K562 (cell line): ENCODE measurements around the gene CFAP54. TPM values are rescaled to one million over a fixed set of nuclear protein-coding genes. Genes with fewer than 3 reads are reported as not detected.

Source experiments
- ATAC-seq: fragments of 200-7000 bp; cut with Tn5 transposase; 3 replicates; pipeline ENCODE4 v1.9.1; 2020; ENCODE audit warnings: moderate library complexity
- BruUV-seq: library from RNA; stranded (reverse); fragments of 400-500 nt; replicated peaks from 2 replicates; lab custom pipeline; 2021; lab: Mats Ljungman, UMichigan
- CTCF ChIA-PET: fragments of 300-600 bp; formaldehyde crosslinking; extraction: SDS; loops from one replicate; lab custom pipeline; 2021; ENCODE audit warnings: low intra/inter-chr PET ratio; lab: Yijun Ruan, JAX
- POLR2A ChIA-PET: fragments of 300-600, 350-650 bp; sonication (Branson Sonifier 250); formaldehyde crosslinking; extraction: SDS; loops from one replicate; lab custom pipeline; 2021; ENCODE audit warnings: antibody characterized with exemption, inconsistent platforms; lab: Yijun Ruan, JAX
- DNase-seq, 4 experiments: peaks; one replicate each; pipeline versions ENCODE4 v3.0.0 to v3.0.0-alpha.2; 2011 to 2018; ENCODE audit warnings: low spot score in 3 of 4, mixed read lengths in 3 of 4; ENCODE audit errors: extremely low read depth in 1 of 4
- FAIRE-seq: peaks from 2 replicates; lab custom pipeline; 2011; peaks lifted over from hg19 to GRCh38; lab: Jason Lieb, UNC
- H2AFZ ChIP-seq: 2 replicates; pipeline ENCODE4 v1.6.0; 2011; ENCODE audit warnings: low read depth, low read length, control low read depth, inconsistent platforms
- H3K27ac ChIP-seq: fragments of 200-600 bp; 3 replicates; pipeline ENCODE4 v1.8.0; 2011; ENCODE audit warnings: low read depth, mild to moderate bottlenecking, control low read depth, inconsistent platforms, low read length, moderate library complexity, mixed read lengths; ENCODE audit errors: extremely low read depth
- H3K27me3 ChIP-seq, 2 experiments: fragments of 300-600 bp in 1 of 2; 2 replicates in 1 of 2; 3 replicates in 1 of 2; pipeline versions ENCODE4 v1.6.0 to v1.8.0; 2011; ENCODE audit warnings: inconsistent platforms in 2 of 2, low read length in 2 of 2, mild to moderate bottlenecking in 1 of 2, mixed read lengths in 1 of 2, moderate library complexity in 1 of 2; ENCODE audit not compliant: control insufficient read depth in 2 of 2, insufficient read depth in 2 of 2
- H3K36me3 ChIP-seq: fragments of 300-600 bp; 3 replicates; pipeline ENCODE4 v1.8.0; 2011; ENCODE audit warnings: mild to moderate bottlenecking, low read length, inconsistent platforms; ENCODE audit not compliant: control insufficient read depth, insufficient read depth
- H3K4me1 ChIP-seq, 2 experiments: fragments of 200-600 bp in 1 of 2; replicated peaks in 1 of 2; 2 replicates in 1 of 2; 3 replicates in 1 of 2; pipeline versions ENCODE4 v1.5.1 to v1.8.0; 2011; ENCODE audit warnings: inconsistent platforms in 2 of 2, low read length in 2 of 2, mild to moderate bottlenecking in 1 of 2, mixed read lengths in 1 of 2, moderate library complexity in 1 of 2; ENCODE audit not compliant: control insufficient read depth in 2 of 2, insufficient read depth in 2 of 2
- H3K4me2 ChIP-seq: 2 replicates; pipeline ENCODE4 v1.6.1; 2011; ENCODE audit warnings: low read length, control low read depth, inconsistent platforms, mixed read lengths; ENCODE audit not compliant: insufficient read depth
- H3K4me3 ChIP-seq: fragments of 200-600 bp; sonication (generic), shearing (Covaris generic); 2 replicates; pipeline ENCODE4 v1.5.1; 2016; ENCODE audit warnings: control low read depth, inconsistent platforms
- H3K79me2 ChIP-seq: fragments of 200-600 bp; 3 replicates; pipeline ENCODE4 v1.8.0; 2011; ENCODE audit warnings: low read length, inconsistent platforms; ENCODE audit not compliant: control insufficient read depth, insufficient read depth
- H3K9ac ChIP-seq, 2 experiments: 2 replicates each; pipeline versions ENCODE4 v1.6.0 to v1.6.1; 2011; ENCODE audit warnings: low read depth in 2 of 2, low read length in 2 of 2, control low read depth in 1 of 2, inconsistent platforms in 1 of 2, mild to moderate bottlenecking in 1 of 2, mixed read lengths in 1 of 2; ENCODE audit not compliant: insufficient read depth in 1 of 2
- H3K9me1 ChIP-seq: one replicate; pipeline ENCODE4 v1.6.0; 2011; ENCODE audit warnings: inconsistent platforms, mild to moderate bottlenecking, low read length, moderate library complexity; ENCODE audit not compliant: control insufficient read depth, insufficient read depth
- H3K9me3 ChIP-seq: replicated peaks from 2 replicates; pipeline ENCODE4 v1.5.1; 2011; ENCODE audit warnings: low read depth, low read length, inconsistent platforms; ENCODE audit not compliant: control insufficient read depth, insufficient read depth
- H4K20me1 ChIP-seq: replicated peaks from 2 replicates; pipeline ENCODE4 v1.6.1; 2011; ENCODE audit warnings: low read length, inconsistent platforms, mixed read lengths; ENCODE audit not compliant: control insufficient read depth, insufficient read depth
- CBFA2T3 ChIP-seq: fragments of 450-650 bp; IDR thresholded peaks from 2 replicates; pipeline ENCODE4 v1.6.1; 2017
- CREBBP ChIP-seq: IDR thresholded peaks from one replicate; pipeline ENCODE4 v1.6.1; 2012; ENCODE audit warnings: low read depth, mild to moderate bottlenecking, control low read depth, inconsistent platforms, low read length
- FOXA1 ChIP-seq: fragments of 450-650 bp; IDR thresholded peaks from 2 replicates; pipeline ENCODE4 v1.6.1; 2016; ENCODE audit warnings: mild to moderate bottlenecking, borderline replicate concordance
- PRDM10 ChIP-seq: fragments of 450-650 bp; IDR thresholded peaks from 2 replicates; pipeline ENCODE4 v1.6.1; 2018; ENCODE audit not compliant: partially characterized antibody
- RFX5 ChIP-seq: IDR thresholded peaks from 2 replicates; pipeline ENCODE4 v1.6.1; 2011; ENCODE audit warnings: low read depth, mild to moderate bottlenecking, improper control_type of control experiment, low read length
- WGBS: fragments of 100-300 bp; shearing (Covaris generic); methylation state at CpG from one replicate; pipeline ENCODE4 v1.1.6; 2016; ENCODE audit warnings: low coverage, mixed read lengths; ENCODE audit not compliant: insufficient coverage; ENCODE audit errors: missing lambda C conversion rate; 5-methylcytosine and 5-hydroxymethylcytosine counted together
- in situ Hi-C: fragments of 300-500 bp; cut with MboI; formaldehyde crosslinking; loops from 4 replicates; pipeline ENCODE4 v1.15.0; 2018; ENCODE audit warnings: inconsistent platforms, mixed read lengths
- intact Hi-C: fragments of 100-400 bp; cut with micrococcal nuclease; formaldehyde crosslinking; loops from 2 replicates; pipeline ENCODE4 v1.14.2; 2022
- polyA plus RNA-seq, 8 experiments: library from polyadenylated mRNA; depleted of rRNA in 4 of 8; stranded (reverse) in 5 of 8; unstranded in 3 of 8; fragments of >200 nt; fragmentation: Nextera tagmentation in 2 of 8; fragmentation: Illumina TruSeq in 1 of 8; extraction: Ambion mirVana in 2 of 8; extraction: Trizol in 1 of 8; gene quantifications; 2 replicates each; pipeline versions ENCODE4 v1.2.1 to v1.2.3, GENCODE V29; 2011 to 2014; ENCODE audit warnings: inconsistent platforms in 1 of 8, missing spikeins in 1 of 8
- total RNA-seq, 7 experiments: library from RNA; depleted of rRNA in 6 of 7; stranded (reverse); fragments of >200 nt in 6 of 7; fragmentation: Illumina TruSeq in 2 of 7; extraction: Trizol in 2 of 7; gene quantifications; 2 replicates each; pipeline versions ENCODE4 v1.2.1 to v1.2.3, GENCODE V29; 2011 to 2021; ENCODE audit warnings: low replicate concordance in 1 of 7
- TF ChIP-seq, protein P1 (sequence below): fragments of 250-450 bp; sonication (Bioruptor Pico); IDR thresholded peaks from 2 replicates; pipeline ENCODE4 v1.4.0; 2020

Gene CFAP54
- total and polyA plus RNA-seq, 9 of the 15 experiments (the other 6 are each of a cell fraction or from before 2014, with no cell fraction given): 0.03 to 0.23 (median 0.10) TPM; not detected in 3

- in situ Hi-C loops (no loop called here), intact Hi-C loops (no loop called here)
- 0% methylated on average over 3 of the region's 3 CpGs for WGBS
- Histone ChIP-seq H3K36me3 (no peaks in the 10 kb centered on the region), H3K9me3 (no peaks in the 10 kb centered on the region; the same call in 1 of the 2 replicates), H3K9me1 (no peaks in the 10 kb centered on the region), H4K20me1 (no peaks in the 10 kb centered on the region), H2AFZ (no peak overlapping the region), H3K4me2 (no peak overlapping the region), H3K27ac (no peak overlapping the region), H3K4me3 (no peak overlapping the region), H3K9ac (no peak overlapping the region), H3K79me2 (no peaks in the 10 kb centered on the region), H3K27me3 (no peaks in the 10 kb centered on the region), H3K4me1 (no peaks in the 10 kb centered on the region)
- DNase-seq (no peak), FAIRE-seq (no peak), ATAC-seq (no peak)
- ChIA-PET CTCF (no interaction called here), POLR2A (no interaction called here)
- TF ChIP-seq CBFA2T3 (peak; percentile 36), CREBBP (no peak), FOXA1 (no peak), PRDM10 (no peak), RFX5 (no peak)
- TF ChIP-seq, protein P1, sequence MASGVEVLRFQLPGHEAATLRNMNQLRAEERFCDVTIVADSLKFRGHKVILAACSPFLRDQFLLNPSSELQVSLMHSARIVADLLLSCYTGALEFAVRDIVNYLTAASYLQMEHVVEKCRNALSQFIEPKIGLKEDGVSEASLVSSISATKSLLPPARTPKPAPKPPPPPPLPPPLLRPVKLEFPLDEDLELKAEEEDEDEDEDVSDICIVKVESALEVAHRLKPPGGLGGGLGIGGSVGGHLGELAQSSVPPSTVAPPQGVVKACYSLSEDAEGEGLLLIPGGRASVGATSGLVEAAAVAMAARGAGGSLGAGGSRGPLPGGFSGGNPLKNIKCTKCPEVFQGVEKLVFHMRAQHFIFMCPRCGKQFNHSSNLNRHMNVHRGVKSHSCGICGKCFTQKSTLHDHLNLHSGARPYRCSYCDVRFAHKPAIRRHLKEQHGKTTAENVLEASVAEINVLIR: no peak
- BruUV-seq: no TSS peak
Measured at GRCh38 chr12:96850676-96851075, 361.3 kb downstream of the CFAP54 start.
